Measurements from ENCODE around the gene NEUROG3.

Gene NEUROG3

DNA sequence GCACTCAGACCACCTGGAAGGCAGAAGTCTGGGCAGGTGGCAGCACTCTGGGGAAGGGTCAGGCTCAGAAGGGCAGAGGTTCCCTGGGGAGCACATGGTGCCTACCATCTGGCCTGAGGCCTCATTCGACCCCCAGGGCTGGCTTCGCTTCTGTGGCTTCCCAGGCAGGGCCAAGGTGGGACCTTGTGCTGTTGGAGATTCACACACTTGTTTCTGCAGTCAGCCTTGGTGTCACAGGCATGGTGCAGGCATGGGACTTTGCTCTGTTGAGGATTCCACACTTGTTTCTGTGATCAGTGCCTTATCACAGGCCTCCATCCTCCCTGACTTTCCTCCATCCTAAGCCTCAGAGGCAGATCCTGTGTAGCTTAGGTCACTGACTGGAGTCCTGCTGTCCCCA lies 45.5 kb upstream of the NEUROG3 start:
- no peak overlapping the region for H3K4me2 ChIP-seq (ENCODE audit: low read length)
- no peak overlapping the region for H3K4me3 ChIP-seq (ENCODE audit: low read length)
- H4K20me1 ChIP-seq (ENCODE audit: control insufficient read depth, insufficient read depth, low read depth, low read length), result no peaks in the 10 kb centered on the region
- H3K27me3 ChIP-seq (ENCODE audit: control insufficient read depth, low read length), result no peaks in the 10 kb centered on the region
- H3K79me2 ChIP-seq (ENCODE audit: control insufficient read depth, low read length), result no peaks in the 10 kb centered on the region
- H3F3A ChIP-seq (ENCODE audit: control insufficient read depth, insufficient read depth), result no peaks in the 10 kb centered on the region
- H3K36me3 ChIP-seq (ENCODE audit: control insufficient read depth, low read length), result no peaks in the 10 kb centered on the region
- peaks cover 10% of the 10 kb centered on the region for H3K4me1 ChIP-seq (ENCODE audit: control insufficient read depth, low read length)
- no peaks in the 10 kb centered on the region for H3K9me3 ChIP-seq (ENCODE audit: control insufficient read depth, insufficient read depth, low read length)
- H3K27ac ChIP-seq (ENCODE audit: low read depth, low read length), result no peak overlapping the region
- H3K9me2 ChIP-seq (replicated peaks; ENCODE audit: control insufficient read depth, low read length), result no peaks in the 10 kb centered on the region
- TF ChIP-seq CTCF (IDR thresholded peaks at IDR 0.05; ENCODE audit: low read depth, low read length, poor library complexity, severe bottlenecking) (no peak), EZH2phosphoT487 (IDR thresholded peaks at IDR 0.05; ENCODE audit: borderline replicate concordance, low read length) (no peak)

GRCh38 chr10:69616358-69616757 lies 43.1 kb upstream of the NEUROG3 start:
- TF ChIP-seq CTCF (IDR thresholded peaks at IDR 0.05; ENCODE audit: low read depth, low read length, poor library complexity, severe bottlenecking) (no peak), EZH2phosphoT487 (IDR thresholded peaks at IDR 0.05; ENCODE audit: borderline replicate concordance, low read length) (no peak)
- Histone ChIP-seq H3K4me1 (ENCODE audit: control insufficient read depth, low read length) (peaks cover 11% of the 10 kb centered on the region), H3F3A (ENCODE audit: control insufficient read depth, insufficient read depth) (no peaks in the 10 kb centered on the region), H3K27ac (ENCODE audit: low read depth, low read length) (no peak overlapping the region), H3K27me3 (ENCODE audit: control insufficient read depth, low read length) (no peaks in the 10 kb centered on the region), H3K4me2 (ENCODE audit: low read length) (no peak overlapping the region), H3K4me3 (ENCODE audit: low read length) (no peak overlapping the region), H3K79me2 (ENCODE audit: control insufficient read depth, low read length) (no peaks in the 10 kb centered on the region), H3K9me2 (replicated peaks; ENCODE audit: control insufficient read depth, low read length) (no peaks in the 10 kb centered on the region), H3K9me3 (ENCODE audit: control insufficient read depth, insufficient read depth, low read length) (no peaks in the 10 kb centered on the region), H3K36me3 (ENCODE audit: control insufficient read depth, low read length) (no peaks in the 10 kb centered on the region), H4K20me1 (ENCODE audit: control insufficient read depth, insufficient read depth, low read depth, low read length) (no peaks in the 10 kb centered on the region)

- Histone ChIP-seq H4K20me1 (ENCODE audit: control insufficient read depth, insufficient read depth, low read depth, low read length) (no peaks in the 10 kb centered on the region), H3K4me1 (ENCODE audit: control insufficient read depth, low read length) (peaks cover 11% of the 10 kb centered on the region), H3F3A (ENCODE audit: control insufficient read depth, insufficient read depth) (no peaks in the 10 kb centered on the region), H3K36me3 (ENCODE audit: control insufficient read depth, low read length) (no peaks in the 10 kb centered on the region), H3K27me3 (ENCODE audit: control insufficient read depth, low read length) (no peaks in the 10 kb centered on the region), H3K9me3 (ENCODE audit: control insufficient read depth, insufficient read depth, low read length) (no peaks in the 10 kb centered on the region), H3K27ac (ENCODE audit: low read depth, low read length) (no peak overlapping the region), H3K4me2 (ENCODE audit: low read length) (0 out of 2 replicates have a peak overlapping the region, but pooled peaks have one; percentile 0), H3K4me3 (ENCODE audit: low read length) (no peak overlapping the region), H3K79me2 (ENCODE audit: control insufficient read depth, low read length) (no peaks in the 10 kb centered on the region), H3K9me2 (replicated peaks; ENCODE audit: control insufficient read depth, low read length) (no peaks in the 10 kb centered on the region)
- TF ChIP-seq CTCF (IDR thresholded peaks at IDR 0.05; ENCODE audit: low read depth, low read length, poor library complexity, severe bottlenecking) (no peak), EZH2phosphoT487 (IDR thresholded peaks at IDR 0.05; ENCODE audit: borderline replicate concordance, low read length) (no peak)
Observed at GRCh38 chr10:69614130-69614529, 40.9 kb upstream of the NEUROG3 start.

GRCh38 chr10:69612760-69613159 lies 39.5 kb upstream of the NEUROG3 start:
- H3K4me2 ChIP-seq (ENCODE audit: low read length), result no peak overlapping the region
- TF ChIP-seq EZH2phosphoT487 (IDR thresholded peaks at IDR 0.05; ENCODE audit: borderline replicate concordance, low read length) (no peak), CTCF (IDR thresholded peaks at IDR 0.05; ENCODE audit: low read depth, low read length, poor library complexity, severe bottlenecking) (no peak)
- no peaks in the 10 kb centered on the region for H3K27me3 ChIP-seq (ENCODE audit: control insufficient read depth, low read length)
- no peaks in the 10 kb centered on the region for H3K9me2 ChIP-seq (replicated peaks; ENCODE audit: control insufficient read depth, low read length)
- H3F3A ChIP-seq (ENCODE audit: control insufficient read depth, insufficient read depth), result no peaks in the 10 kb centered on the region
- H4K20me1 ChIP-seq (ENCODE audit: control insufficient read depth, insufficient read depth, low read depth, low read length), result no peaks in the 10 kb centered on the region
- no peak overlapping the region for H3K27ac ChIP-seq (ENCODE audit: low read depth, low read length)
- H3K36me3 ChIP-seq (ENCODE audit: control insufficient read depth, low read length), result no peaks in the 10 kb centered on the region
- no peaks in the 10 kb centered on the region for H3K9me3 ChIP-seq (ENCODE audit: control insufficient read depth, insufficient read depth, low read length)
- H3K79me2 ChIP-seq (ENCODE audit: control insufficient read depth, low read length), result no peaks in the 10 kb centered on the region
- peaks cover 11% of the 10 kb centered on the region for H3K4me1 ChIP-seq (ENCODE audit: control insufficient read depth, low read length)
- H3K4me3 ChIP-seq (ENCODE audit: low read length), result no peak overlapping the region
